ENCODE measurements around the gene GDA.

- peak; percentile 94 for TF ChIP-seq CTCF (IDR thresholded peaks at IDR 0.05; ENCODE audit: low read length)
- no peak for TF ChIP-seq EZH2phosphoT487 (IDR thresholded peaks at IDR 0.05; ENCODE audit: low read length)
Observed at GRCh38 chr9:72280913-72281500, 131.8 kb downstream of the GDA start.
